Choroid plexus epithelial cell (primary cell): Measurements from ENCODE around the gene BCL7B.
"Not testable (repeated sequence)": the region's sequence is repeated elsewhere in the genome, so short reads cannot be mapped to it uniquely, and the experiment has no call there.

Experiments used
- DNase-seq: peaks from one replicate; pipeline ENCODE4 v3.0.0-alpha.2; 2010; ENCODE audit warnings: low read depth
- H3K4me3 ChIP-seq: 2 replicates; pipeline ENCODE4 v1.5.1; 2011; ENCODE audit warnings: low read depth, mild to moderate bottlenecking, control low read depth, low read length, moderate library complexity
- CTCF ChIP-seq: conservative IDR thresholded peaks from 2 replicates; pipeline ENCODE4 v1.5.1; 2011; ENCODE audit warnings: low read depth, mild to moderate bottlenecking, control low read depth, inconsistent platforms, low read length, moderate library complexity

The BCL7B gene

GRCh38 chr7:73570977-73571376, 13.5 kb upstream of the BCL7B start:
- DNase-seq, result no peak
- no peak for TF ChIP-seq CTCF
- no peak overlapping the region for H3K4me3 ChIP-seq

- no peak overlapping the region for H3K4me3 ChIP-seq
- no peak for DNase-seq
- no peak for TF ChIP-seq CTCF
Measured at GRCh38 chr7:73570521-73570920, 13.0 kb upstream of the BCL7B start.

- no peak overlapping the region for H3K4me3 ChIP-seq
- no peak for TF ChIP-seq CTCF
- DNase-seq, result no peak
Measured at GRCh38 chr7:73569042-73569608, 11.6 kb upstream of the BCL7B start.

GRCh38 chr7:73567846-73568685, 10.6 kb upstream of the BCL7B start:
- H3K4me3 ChIP-seq, result no peak overlapping the region
- TF ChIP-seq CTCF, result no peak
- peak; percentile 23 for DNase-seq

- no peak for DNase-seq
- no peak overlapping the region for H3K4me3 ChIP-seq
- no peak for TF ChIP-seq CTCF
Measured at GRCh38 chr7:73567140-73567539, 9.7 kb upstream of the BCL7B start.

GRCh38 chr7:73566431-73566830, 8.9 kb upstream of the BCL7B start:
- H3K4me3 ChIP-seq, DNase-seq: not testable (repeated sequence)

GRCh38 chr7:73565675-73566340, 8.3 kb upstream of the BCL7B start:
- no peak for TF ChIP-seq CTCF
- H3K4me3 ChIP-seq, result no peak overlapping the region
- peak; percentile 24 for DNase-seq
